Hematopoietic multipotent progenitor cell treated with erythropoietin and hydrocortisone succinate and interleukin-3 and kit ligand, for 15 days (in vitro differentiated cells): ENCODE measurements around the gene FRMD4A.
"Not testable (repeated sequence)": the region's sequence is repeated elsewhere in the genome, so short reads cannot be mapped to it uniquely, and the experiment has no call there.

ENCODE experiments used
- DNase-seq: peaks from one replicate; pipeline ENCODE4 v3.0.0-alpha.2; 2015; ENCODE audit warnings: low spot score

The FRMD4A gene

GRCh38 chr10:13978533-13979115, 352.1 kb downstream of the FRMD4A start:
- DNase-seq = no peak

DNA sequence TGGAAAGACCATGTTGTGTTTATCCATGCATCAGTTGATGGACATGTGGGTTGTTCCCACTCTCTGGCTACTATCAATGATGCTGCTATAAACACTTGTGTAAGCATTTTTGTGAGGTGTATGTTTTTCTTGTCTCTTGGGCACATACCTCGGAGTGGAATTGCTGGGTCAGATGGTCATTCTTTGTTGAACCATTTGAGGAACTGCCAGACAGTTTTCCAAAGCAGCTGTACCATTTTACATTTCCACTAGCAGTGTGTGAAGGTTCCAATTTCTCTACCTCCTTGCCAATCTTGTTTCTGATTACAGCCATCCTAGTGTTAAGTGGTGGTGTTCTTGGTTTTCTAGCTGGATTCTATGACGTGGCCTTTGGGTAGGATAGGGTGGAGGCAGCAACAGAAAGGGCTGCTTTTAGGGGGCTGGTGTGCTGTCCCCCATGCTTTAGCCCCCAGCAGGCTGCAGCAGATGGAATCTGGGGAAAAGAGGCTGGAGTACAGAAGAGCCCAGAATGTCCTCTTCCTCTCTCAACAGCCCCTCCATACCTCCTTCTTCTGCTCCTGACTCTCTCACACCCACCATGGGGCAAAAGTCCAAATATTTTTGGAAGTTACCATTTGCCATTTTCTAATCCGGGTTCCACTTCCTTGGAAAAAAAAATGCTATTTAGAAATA, 352.7 kb downstream of the FRMD4A start:
- DNase-seq = no peak

- DNase-seq = no peak
Observed at GRCh38 chr10:13973742-13974141, 357.0 kb downstream of the FRMD4A start.

- no peak for DNase-seq
Observed at GRCh38 chr10:13972609-13973008, 358.1 kb downstream of the FRMD4A start.

DNA sequence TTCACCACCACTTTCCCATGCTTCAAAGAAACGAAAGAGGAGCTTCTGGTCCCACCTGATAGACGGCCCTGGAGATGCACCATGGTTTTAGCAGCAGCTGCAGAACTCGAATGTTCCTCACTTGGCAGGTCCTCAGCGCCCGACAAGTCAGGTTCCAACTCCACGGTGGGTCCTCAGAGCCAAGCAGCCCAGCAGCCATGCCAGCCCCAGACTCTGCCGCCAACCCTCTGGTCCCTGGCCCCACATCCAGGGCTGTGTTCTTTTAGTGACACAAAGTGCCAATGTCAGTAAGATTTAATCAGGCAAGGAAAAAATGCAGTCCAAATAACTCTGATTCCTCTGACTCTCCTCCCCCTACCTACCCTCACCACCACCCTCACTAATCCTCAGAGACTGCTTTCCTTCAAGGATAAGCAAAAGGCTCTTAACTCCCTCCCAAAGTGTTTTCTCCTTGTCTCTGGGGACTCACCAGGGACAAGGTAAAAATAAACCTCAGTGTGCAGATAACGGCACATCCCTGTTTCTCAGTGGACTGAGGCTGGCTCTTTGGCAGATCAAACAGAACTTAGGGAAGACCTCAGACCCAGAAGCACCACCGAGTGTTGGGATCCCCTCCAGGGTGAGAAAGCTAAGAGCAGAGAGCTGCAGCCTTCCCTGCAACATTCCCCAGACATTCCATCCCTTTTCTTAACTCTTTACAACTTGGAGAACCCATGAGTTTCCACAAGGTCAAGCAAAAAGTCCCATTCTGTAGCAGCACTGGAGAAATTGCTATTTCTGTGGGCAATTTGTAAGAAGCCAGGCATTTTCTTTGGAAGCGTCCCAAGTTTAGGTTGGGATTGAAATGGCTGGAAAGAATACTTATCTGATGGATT, 358.9 kb downstream of the FRMD4A start:
- no peak for DNase-seq

GRCh38 chr10:13970957-13971353, 359.8 kb downstream of the FRMD4A start:
- no peak for DNase-seq

GRCh38 chr10:13970236-13970956, 360.3 kb downstream of the FRMD4A start:
- no peak for DNase-seq

- DNase-seq = no peak
Observed at GRCh38 chr10:13969792-13970140, 361.0 kb downstream of the FRMD4A start.

DNA sequence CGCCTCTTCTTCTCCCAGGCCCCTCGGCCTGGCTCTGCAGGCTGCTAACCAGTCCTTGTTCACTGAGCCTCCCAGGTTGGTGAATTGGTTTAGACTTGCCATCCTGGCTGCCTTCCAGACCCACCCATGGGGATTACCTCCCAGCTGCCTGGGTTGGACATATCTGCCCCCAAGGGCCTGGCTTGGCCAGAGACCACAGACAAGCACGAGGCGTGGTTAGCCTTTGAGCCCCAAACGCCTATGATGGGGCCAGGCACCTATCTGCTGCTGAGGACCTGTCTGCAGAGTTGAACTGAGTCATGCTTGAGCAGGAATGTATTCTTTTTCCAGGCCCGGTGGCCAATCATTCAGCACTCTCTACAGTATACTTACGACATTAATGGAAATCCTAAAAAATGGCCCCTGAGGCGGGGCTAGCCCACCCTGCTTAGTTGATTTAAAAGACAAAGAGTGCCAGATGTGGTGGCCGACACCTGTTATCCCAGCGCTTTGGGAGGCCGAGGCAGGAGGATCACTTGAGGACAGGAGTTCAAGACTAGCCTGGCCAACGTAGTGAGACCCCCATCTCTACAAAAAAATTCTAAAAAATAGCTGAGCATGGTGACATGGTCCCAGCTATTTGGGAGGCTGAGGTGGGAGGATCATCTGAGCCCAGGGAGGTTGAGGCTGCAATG, 361.5 kb downstream of the FRMD4A start:
- no peak for DNase-seq

GRCh38 chr10:13961853-13962252, 368.9 kb downstream of the FRMD4A start:
- no peak for DNase-seq

- DNase-seq = no peak
Observed at GRCh38 chr10:13961097-13961496, 369.6 kb downstream of the FRMD4A start.

DNA sequence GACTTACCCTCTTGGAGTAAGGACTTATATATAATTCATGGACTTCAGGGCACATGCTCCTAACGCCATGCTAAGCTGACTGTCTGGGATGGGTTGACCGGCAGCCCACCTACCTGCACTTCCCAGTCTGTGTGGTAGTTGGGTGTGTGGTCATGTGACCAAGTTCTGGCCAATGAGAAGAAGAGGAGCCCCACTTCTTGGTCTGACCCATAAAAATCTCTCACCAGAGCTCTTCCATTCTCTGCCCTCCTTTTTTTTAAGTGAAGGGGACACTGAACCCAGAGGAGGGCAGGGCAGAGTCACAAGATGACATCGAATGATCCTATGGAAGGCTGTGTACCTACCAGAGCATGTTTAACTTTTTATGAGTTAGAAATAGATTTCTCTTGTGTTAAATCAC, 370.1 kb downstream of the FRMD4A start:
- no peak for DNase-seq

- no peak for DNase-seq
Observed at GRCh38 chr10:13959443-13960359, 371.0 kb downstream of the FRMD4A start.

DNA sequence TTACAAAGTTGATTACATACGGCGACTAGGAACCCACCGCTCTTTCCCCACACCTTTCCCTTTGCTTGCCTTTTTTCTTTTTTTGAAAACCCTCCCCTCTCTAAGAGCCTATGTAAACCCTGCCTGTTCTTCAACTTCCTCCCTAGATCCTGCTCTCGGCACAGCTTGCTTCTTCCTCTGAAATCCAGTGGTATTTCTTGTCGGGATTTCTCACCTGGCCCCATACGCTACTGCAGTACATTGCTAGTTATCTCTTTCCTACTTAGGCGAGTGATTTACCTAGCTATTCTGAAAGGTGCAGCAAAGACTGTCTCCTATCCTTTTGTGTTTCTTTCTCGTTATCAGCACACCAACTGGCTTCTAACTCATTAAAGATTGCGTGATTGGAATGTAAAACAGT, 372.9 kb downstream of the FRMD4A start:
- no peak for DNase-seq

DNA sequence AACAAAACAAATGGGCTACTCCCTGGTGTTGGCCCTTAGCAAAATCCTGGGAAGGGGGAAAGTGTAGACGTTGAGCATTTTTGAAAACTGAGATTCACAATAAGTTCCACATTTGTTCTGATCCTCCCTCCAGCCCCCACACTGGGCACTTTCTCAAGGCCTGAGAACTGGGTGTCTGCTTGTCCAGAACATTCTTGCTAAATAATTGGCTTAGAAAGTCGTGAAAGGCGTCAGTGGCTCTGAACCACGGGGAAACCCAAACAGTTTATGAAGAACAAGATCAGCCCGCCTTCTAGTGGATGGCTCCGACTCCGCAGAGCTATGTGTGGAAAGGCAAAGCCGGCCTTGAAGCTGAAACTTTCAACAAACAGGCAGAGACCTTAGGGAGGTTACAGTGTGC, 373.9 kb downstream of the FRMD4A start:
- no peak for DNase-seq

DNA sequence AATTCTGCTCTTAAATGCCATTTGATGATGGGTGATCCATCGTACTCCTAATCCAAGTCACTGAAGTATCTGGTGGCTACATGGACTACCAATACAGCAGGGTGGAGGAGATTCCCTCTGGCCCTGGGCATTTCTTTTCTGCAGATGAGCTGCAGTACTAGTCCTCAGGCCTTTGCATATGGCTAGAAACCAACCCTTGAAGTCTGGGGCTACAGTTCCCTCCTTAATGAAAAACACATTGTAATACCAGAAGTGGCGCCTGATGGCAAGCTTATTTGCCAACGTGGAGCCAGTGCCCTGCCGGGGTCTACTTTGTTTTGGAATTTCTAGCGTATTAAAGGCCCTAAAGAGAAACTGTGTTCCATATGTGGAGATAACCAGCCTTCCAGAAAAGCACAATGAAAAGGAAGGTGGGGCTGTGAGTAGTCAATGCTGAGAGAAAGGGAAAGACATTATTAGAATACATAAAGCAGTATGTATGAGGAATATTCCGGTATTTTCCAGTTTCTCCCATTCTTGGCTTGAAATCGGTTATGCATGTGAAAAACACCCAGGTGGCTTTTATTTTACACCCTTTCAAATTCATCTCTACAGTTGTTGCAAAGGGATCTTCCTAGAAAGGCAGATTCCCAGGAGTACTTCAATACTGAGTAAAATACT, 375.2 kb downstream of the FRMD4A start:
- DNase-seq = no peak

DNA sequence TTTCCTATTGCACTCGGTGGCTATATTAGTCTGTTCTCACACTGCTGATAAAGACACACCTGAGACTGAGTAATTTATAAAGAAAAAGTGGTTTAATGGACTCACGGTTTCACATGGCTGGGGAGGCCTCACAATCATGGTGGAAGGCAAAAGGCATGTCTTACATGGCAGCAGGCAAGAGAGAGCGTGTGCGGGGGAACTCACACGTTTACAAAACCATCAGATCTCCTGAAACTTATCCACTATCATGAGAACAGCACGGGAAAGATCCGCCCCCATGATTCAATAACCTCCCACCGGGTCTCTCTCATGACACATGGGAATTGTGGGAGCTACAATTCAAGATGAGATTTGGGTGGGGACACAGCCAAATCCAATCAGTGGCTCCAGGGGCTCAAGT, 376.5 kb downstream of the FRMD4A start:
- DNase-seq = not testable (repeated sequence)

- DNase-seq = no peak
Observed at GRCh38 chr10:13953371-13953770, 377.4 kb downstream of the FRMD4A start.

GRCh38 chr10:13950543-13950939, 380.2 kb downstream of the FRMD4A start:
- no peak for DNase-seq

DNA sequence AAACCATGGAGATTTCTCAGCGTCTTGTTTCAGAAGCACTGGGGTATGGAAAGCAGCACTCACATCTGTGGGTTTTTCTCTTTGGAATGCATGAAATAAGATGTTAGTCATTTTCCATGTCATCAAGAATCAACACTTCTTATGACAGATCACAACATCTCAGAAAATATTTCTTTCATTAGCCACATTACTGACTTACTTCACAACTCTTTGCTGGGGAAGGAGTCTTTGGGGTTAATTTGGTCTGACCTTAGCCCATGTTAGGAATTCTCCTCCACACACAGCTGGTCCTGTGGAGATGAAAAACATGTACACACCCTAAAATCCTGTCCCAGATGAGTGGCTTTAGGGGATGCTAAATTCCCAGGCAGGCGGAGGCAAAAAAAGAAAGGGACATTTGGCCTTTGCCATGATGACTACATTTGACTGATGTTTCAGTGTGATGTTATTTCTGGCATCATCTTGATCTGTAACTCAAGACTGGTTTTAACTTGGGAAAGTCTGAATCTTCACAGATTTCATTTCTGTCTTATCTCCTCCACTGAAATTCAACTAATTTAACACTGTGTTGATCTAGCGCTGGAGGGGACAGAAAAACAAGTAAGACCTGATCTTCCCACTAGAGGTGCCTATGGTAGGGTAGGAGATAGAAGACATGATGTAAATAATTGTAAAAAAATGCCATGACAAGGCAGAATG, 380.7 kb downstream of the FRMD4A start:
- no peak for DNase-seq
